WTC11 (cell line): ENCODE results near the gene NEK4.

Experiments
- CBFB ChIP-seq: sonication (generic); formaldehyde crosslinking; IDR thresholded peaks from 2 replicates; pipeline ENCODE4 v1.8.1; 2022; ENCODE audit warnings: mild to moderate bottlenecking, low read depth, missing genetic modification reagents
- CTCF ChIP-seq: fragments of 200-600 bp; IDR thresholded peaks from 2 replicates; pipeline ENCODE4 v1.8.0; 2022; ENCODE audit warnings: antibody characterized with exemption
- E2F1 ChIP-seq: sonication (generic); formaldehyde crosslinking; IDR thresholded peaks from 2 replicates; pipeline ENCODE4 v1.8.0; 2022; ENCODE audit warnings: mild to moderate bottlenecking, missing genetic modification reagents
- FOXP4 ChIP-seq: sonication (generic); formaldehyde crosslinking; IDR thresholded peaks from 2 replicates; pipeline ENCODE4 v1.8.0; 2022; ENCODE audit warnings: mild to moderate bottlenecking, missing genetic modification reagents
- GABPB1 ChIP-seq: sonication (generic); formaldehyde crosslinking; IDR thresholded peaks from 2 replicates; pipeline ENCODE4 v1.8.1; 2023; ENCODE audit warnings: mild to moderate bottlenecking, missing genetic modification reagents
- JUN ChIP-seq: sonication (generic); formaldehyde crosslinking; IDR thresholded peaks from 2 replicates; pipeline ENCODE4 v1.8.0; 2023; ENCODE audit warnings: mild to moderate bottlenecking, missing genetic modification reagents
- TF ChIP-seq, protein P1 (sequence below): sonication (generic); formaldehyde crosslinking; conservative IDR thresholded peaks from 2 replicates; pipeline ENCODE4 v1.8.1; 2022; ENCODE audit warnings: mild to moderate bottlenecking, missing genetic modification reagents
- TF ChIP-seq, protein P2 (sequence below): sonication (generic); formaldehyde crosslinking; IDR thresholded peaks from 2 replicates; pipeline ENCODE4 v1.8.0; 2022; ENCODE audit warnings: mild to moderate bottlenecking, missing genetic modification reagents
- TF ChIP-seq, protein P3 (sequence below): sonication (generic); formaldehyde crosslinking; IDR thresholded peaks from 2 replicates; pipeline ENCODE4 v1.8.1; 2023; ENCODE audit warnings: mild to moderate bottlenecking, moderate library complexity, missing genetic modification reagents
- TF ChIP-seq, protein P4 (sequence below): sonication (generic); formaldehyde crosslinking; IDR thresholded peaks from 2 replicates; pipeline ENCODE4 v1.8.1; 2023; ENCODE audit warnings: mild to moderate bottlenecking, missing genetic modification reagents, moderate library complexity
- TF ChIP-seq, protein P5 (sequence below): sonication (generic); formaldehyde crosslinking; IDR thresholded peaks from 2 replicates; pipeline ENCODE4 v1.8.0; 2023; ENCODE audit warnings: missing genetic modification reagents, mild to moderate bottlenecking, borderline replicate concordance

GRCh38 chr3:52770496-52771333 lies at the start of gene NEK4:
- TF ChIP-seq, protein P1, sequence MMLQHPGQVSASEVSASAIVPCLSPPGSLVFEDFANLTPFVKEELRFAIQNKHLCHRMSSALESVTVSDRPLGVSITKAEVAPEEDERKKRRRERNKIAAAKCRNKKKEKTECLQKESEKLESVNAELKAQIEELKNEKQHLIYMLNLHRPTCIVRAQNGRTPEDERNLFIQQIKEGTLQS: no peak
- TF ChIP-seq CTCF (no peak), GABPB1 (CRISPR knock-in tag) (peak; percentile 40; the same call in 1 of the 2 replicates), E2F1 (CRISPR knock-in tag) (no peak), JUN (CRISPR knock-in tag) (no peak), FOXP4 (CRISPR knock-in tag) (0 out of 2 replicates have a peak, but pooled peaks have one; percentile 47), CBFB (CRISPR knock-in tag) (peak; percentile 56; the same call in 1 of the 2 replicates)
- TF ChIP-seq, protein P2, sequence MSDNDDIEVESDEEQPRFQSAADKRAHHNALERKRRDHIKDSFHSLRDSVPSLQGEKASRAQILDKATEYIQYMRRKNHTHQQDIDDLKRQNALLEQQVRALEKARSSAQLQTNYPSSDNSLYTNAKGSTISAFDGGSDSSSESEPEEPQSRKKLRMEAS (CRISPR knock-in tag): peak; percentile 78
- TF ChIP-seq, protein P3, sequence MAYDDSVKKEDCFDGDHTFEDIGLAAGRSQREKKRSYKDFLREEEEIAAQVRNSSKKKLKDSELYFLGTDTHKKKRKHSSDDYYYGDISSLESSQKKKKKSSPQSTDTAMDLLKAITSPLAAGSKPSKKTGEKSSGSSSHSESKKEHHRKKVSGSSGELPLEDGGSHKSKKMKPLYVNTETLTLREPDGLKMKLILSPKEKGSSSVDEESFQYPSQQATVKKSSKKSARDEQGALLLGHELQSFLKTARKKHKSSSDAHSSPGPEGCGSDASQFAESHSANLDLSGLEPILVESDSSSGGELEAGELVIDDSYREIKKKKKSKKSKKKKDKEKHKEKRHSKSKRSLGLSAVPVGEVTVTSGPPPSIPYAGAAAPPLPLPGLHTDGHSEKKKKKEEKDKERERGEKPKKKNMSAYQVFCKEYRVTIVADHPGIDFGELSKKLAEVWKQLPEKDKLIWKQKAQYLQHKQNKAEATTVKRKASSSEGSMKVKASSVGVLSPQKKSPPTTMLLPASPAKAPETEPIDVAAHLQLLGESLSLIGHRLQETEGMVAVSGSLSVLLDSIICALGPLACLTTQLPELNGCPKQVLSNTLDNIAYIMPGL (CRISPR knock-in tag): peak; percentile 24; the same call in 1 of the 2 replicates
- TF ChIP-seq, protein P4, sequence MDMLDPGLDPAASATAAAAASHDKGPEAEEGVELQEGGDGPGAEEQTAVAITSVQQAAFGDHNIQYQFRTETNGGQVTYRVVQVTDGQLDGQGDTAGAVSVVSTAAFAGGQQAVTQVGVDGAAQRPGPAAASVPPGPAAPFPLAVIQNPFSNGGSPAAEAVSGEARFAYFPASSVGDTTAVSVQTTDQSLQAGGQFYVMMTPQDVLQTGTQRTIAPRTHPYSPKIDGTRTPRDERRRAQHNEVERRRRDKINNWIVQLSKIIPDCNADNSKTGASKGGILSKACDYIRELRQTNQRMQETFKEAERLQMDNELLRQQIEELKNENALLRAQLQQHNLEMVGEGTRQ (CRISPR knock-in tag): no peak
- TF ChIP-seq, protein P5, sequence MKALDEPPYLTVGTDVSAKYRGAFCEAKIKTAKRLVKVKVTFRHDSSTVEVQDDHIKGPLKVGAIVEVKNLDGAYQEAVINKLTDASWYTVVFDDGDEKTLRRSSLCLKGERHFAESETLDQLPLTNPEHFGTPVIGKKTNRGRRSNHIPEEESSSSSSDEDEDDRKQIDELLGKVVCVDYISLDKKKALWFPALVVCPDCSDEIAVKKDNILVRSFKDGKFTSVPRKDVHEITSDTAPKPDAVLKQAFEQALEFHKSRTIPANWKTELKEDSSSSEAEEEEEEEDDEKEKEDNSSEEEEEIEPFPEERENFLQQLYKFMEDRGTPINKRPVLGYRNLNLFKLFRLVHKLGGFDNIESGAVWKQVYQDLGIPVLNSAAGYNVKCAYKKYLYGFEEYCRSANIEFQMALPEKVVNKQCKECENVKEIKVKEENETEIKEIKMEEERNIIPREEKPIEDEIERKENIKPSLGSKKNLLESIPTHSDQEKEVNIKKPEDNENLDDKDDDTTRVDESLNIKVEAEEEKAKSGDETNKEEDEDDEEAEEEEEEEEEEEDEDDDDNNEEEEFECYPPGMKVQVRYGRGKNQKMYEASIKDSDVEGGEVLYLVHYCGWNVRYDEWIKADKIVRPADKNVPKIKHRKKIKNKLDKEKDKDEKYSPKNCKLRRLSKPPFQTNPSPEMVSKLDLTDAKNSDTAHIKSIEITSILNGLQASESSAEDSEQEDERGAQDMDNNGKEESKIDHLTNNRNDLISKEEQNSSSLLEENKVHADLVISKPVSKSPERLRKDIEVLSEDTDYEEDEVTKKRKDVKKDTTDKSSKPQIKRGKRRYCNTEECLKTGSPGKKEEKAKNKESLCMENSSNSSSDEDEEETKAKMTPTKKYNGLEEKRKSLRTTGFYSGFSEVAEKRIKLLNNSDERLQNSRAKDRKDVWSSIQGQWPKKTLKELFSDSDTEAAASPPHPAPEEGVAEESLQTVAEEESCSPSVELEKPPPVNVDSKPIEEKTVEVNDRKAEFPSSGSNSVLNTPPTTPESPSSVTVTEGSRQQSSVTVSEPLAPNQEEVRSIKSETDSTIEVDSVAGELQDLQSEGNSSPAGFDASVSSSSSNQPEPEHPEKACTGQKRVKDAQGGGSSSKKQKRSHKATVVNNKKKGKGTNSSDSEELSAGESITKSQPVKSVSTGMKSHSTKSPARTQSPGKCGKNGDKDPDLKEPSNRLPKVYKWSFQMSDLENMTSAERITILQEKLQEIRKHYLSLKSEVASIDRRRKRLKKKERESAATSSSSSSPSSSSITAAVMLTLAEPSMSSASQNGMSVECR: peak; percentile 70; the same call in 1 of the 2 replicates
